ENCODE results near the gene AGAP1. TPM values are rescaled to one million over a fixed set of nuclear protein-coding genes. Genes with fewer than 3 reads are reported as not detected.

Gene AGAP1
- total RNA-seq, 3 donors from 2014 or later (not counting 1 experiment from before 2014, with no cell fraction given) = 42.0 to 56.4 (median 45.7) TPM

DNA sequence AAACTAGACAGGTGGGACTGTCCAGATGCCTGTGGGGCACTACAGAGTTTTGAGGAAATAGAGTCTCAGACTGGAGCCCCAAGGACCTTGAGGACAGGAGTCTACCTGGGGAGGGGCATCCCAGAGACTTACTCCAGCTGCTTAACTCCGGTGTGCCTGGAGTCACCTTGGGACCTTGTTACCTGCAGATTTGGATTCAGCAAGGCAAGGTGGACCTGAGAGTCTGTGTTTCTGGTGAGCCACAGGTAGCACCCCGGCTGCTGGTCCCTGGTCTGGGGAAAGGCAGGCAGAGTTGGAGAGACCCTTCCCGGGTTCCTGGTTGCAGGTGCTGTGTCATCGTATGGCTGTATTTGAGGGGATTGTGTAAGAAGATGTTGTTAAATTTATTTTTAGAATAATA is 102.4 kb downstream of the AGAP1 start:
- H3K9me3 ChIP-seq (ENCODE audit: control insufficient read depth, insufficient read depth, low read length) = no peaks in the 10 kb centered on the region
- peaks cover 4 to 6% of the 10 kb centered on the region in 2 donors for H3K27me3 Mint-ChIP-seq (ENCODE audit: low read depth in 2 of 2)
- no peak overlapping the region for H3K27ac Mint-ChIP-seq
- H3K4me3 Mint-ChIP-seq = no peak overlapping the region
- TF ChIP-seq, protein P1, sequence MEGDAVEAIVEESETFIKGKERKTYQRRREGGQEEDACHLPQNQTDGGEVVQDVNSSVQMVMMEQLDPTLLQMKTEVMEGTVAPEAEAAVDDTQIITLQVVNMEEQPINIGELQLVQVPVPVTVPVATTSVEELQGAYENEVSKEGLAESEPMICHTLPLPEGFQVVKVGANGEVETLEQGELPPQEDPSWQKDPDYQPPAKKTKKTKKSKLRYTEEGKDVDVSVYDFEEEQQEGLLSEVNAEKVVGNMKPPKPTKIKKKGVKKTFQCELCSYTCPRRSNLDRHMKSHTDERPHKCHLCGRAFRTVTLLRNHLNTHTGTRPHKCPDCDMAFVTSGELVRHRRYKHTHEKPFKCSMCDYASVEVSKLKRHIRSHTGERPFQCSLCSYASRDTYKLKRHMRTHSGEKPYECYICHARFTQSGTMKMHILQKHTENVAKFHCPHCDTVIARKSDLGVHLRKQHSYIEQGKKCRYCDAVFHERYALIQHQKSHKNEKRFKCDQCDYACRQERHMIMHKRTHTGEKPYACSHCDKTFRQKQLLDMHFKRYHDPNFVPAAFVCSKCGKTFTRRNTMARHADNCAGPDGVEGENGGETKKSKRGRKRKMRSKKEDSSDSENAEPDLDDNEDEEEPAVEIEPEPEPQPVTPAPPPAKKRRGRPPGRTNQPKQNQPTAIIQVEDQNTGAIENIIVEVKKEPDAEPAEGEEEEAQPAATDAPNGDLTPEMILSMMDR (IDR thresholded peaks at IDR 0.05) = no peak
- no peak overlapping the region for H3K27ac ChIP-seq (ENCODE audit: low read length)
- intact Hi-C loops (cut with micrococcal nuclease) = no loop called here
- no peaks in the 10 kb centered on the region for H3K4me1 Mint-ChIP-seq
- no peak overlapping the region for H3K4me3 ChIP-seq (ENCODE audit: low read length)
- H3K9me3 Mint-ChIP-seq = no peaks in the 10 kb centered on the region
- WGBS (ENCODE audit: insufficient coverage) = 87% methylated on average over 4 of the region's 4 CpGs
- H3K4me1 ChIP-seq (ENCODE audit: control insufficient read depth, insufficient read depth, low read length) = no peaks in the 10 kb centered on the region
- no peaks in the 10 kb centered on the region for H3K36me3 Mint-ChIP-seq
- ATAC-seq (no peak), DNase-seq (no peak)
- no peaks in the 10 kb centered on the region for H3K36me3 ChIP-seq (ENCODE audit: control insufficient read depth, insufficient read depth, low read length)
- no peaks in the 10 kb centered on the region for H3K27me3 ChIP-seq (ENCODE audit: control insufficient read depth, insufficient read depth, low read length)

DNA sequence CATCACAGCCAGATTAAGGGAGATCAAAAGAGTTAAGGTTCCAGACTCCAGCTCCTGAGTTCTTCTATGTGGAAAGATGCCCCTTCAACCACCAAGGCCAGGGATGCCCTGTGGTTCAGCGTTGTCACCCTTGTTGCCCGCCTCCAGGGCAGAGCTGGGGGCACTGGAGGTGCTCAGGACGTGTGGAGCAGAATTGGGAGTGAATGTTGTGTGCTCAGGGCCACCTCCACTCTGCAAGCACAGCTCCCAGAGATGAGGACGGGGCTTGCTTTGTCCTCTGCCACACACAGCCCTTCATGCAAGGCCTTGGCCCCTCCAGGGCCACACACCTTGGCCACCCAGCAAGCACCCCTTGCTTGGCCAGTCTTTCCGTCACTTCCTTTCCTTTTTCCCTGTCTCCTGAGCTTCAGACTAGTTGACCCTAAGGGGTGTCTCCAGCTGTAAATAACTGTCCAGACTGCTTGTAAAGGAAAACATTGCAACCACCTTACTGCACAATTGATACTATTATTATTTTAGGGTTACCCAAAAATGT is 103.3 kb downstream of the AGAP1 start:
- WGBS (ENCODE audit: insufficient coverage) = 93% methylated on average over 5 of the region's 5 CpGs
- peaks cover 4 to 6% of the 10 kb centered on the region in 2 donors for H3K27me3 Mint-ChIP-seq (ENCODE audit: low read depth in 2 of 2)
- H3K4me1 Mint-ChIP-seq = no peaks in the 10 kb centered on the region
- intact Hi-C loops (cut with micrococcal nuclease) = no loop called here
- no peaks in the 10 kb centered on the region for H3K36me3 ChIP-seq (ENCODE audit: control insufficient read depth, insufficient read depth, low read length)
- no peaks in the 10 kb centered on the region for H3K36me3 Mint-ChIP-seq
- H3K9me3 Mint-ChIP-seq = no peaks in the 10 kb centered on the region
- no peaks in the 10 kb centered on the region for H3K9me3 ChIP-seq (ENCODE audit: control insufficient read depth, insufficient read depth, low read length)
- no peak for DNase-seq
- H3K27ac ChIP-seq (ENCODE audit: low read length) = no peak overlapping the region
- H3K4me3 ChIP-seq (ENCODE audit: low read length) = no peak overlapping the region
- no peak overlapping the region for H3K27ac Mint-ChIP-seq
- no peaks in the 10 kb centered on the region for H3K4me1 ChIP-seq (ENCODE audit: control insufficient read depth, insufficient read depth, low read length)
- H3K4me3 Mint-ChIP-seq = no peak overlapping the region
- ATAC-seq = no peak
- TF ChIP-seq, protein P1 (IDR thresholded peaks at IDR 0.05) = no peak
- H3K27me3 ChIP-seq (ENCODE audit: control insufficient read depth, insufficient read depth, low read length) = no peaks in the 10 kb centered on the region

DNA sequence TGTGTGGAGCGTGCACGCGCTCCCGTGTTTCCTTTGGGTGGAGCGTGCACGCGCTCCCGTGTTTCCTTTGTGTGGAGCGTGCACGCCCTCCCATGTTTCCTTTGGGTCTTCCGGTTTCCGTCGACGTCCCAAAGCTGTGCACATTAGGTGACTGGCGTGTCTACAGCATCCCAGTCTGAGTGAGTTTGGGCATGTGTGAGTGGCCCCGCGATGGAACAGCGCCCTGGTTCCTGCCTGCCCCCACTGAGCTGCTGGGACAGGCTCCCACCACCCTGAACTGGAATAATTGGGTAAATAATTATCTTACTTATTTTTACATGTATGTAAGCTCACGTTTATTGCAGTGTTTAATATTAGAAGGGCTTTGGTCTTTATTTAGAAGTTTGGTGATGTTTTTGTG is 104.2 kb downstream of the AGAP1 start:
- TF ChIP-seq, protein P1 (IDR thresholded peaks at IDR 0.05) = no peak
- Mint-ChIP-seq H3K27me3 (ENCODE audit: low read depth in 2 of 2) (peaks cover 0 to 4% of the 10 kb centered on the region in 2 donors), H3K36me3 (no peaks in the 10 kb centered on the region), H3K27ac (no peak overlapping the region), H3K4me1 (no peaks in the 10 kb centered on the region), H3K9me3 (no peaks in the 10 kb centered on the region), H3K4me3 (no peak overlapping the region)
- DNase-seq (no peak), ATAC-seq (no peak)
- Histone ChIP-seq H3K4me3 (ENCODE audit: low read length) (no peak overlapping the region), H3K36me3 (ENCODE audit: control insufficient read depth, insufficient read depth, low read length) (no peaks in the 10 kb centered on the region), H3K27me3 (ENCODE audit: control insufficient read depth, insufficient read depth, low read length) (no peaks in the 10 kb centered on the region), H3K9me3 (ENCODE audit: control insufficient read depth, insufficient read depth, low read length) (no peaks in the 10 kb centered on the region), H3K4me1 (ENCODE audit: control insufficient read depth, insufficient read depth, low read length) (no peaks in the 10 kb centered on the region), H3K27ac (ENCODE audit: low read length) (no peak overlapping the region)
- 97% methylated on average over 18 of the region's 19 CpGs for WGBS (ENCODE audit: insufficient coverage)
- intact Hi-C loops (cut with micrococcal nuclease) = no loop called here

Data from natural killer cell (primary cell).